CD4-positive, alpha-beta T cell (primary cell): ENCODE data around the gene UBTD2. TPM values are rescaled to one million over a fixed set of nuclear protein-coding genes. Genes with fewer than 3 reads are reported as not detected.

Experiments used
- ATAC-seq: fragments of 200-7000 bp; cut with Tn5 transposase; one replicate; pipeline ENCODE4 v1.10.0; 2022; ENCODE audit warnings: mild to moderate bottlenecking; ENCODE audit not compliant: poor library complexity
- CTCF ChIA-PET: fragments of 350-600 bp; sonication (Branson Sonifier 250); formaldehyde crosslinking; loops from one replicate; lab custom pipeline; 2021; ENCODE audit warnings: antibody characterized with exemption, inconsistent platforms; lab: Charles Lee
- POLR2A ChIA-PET: fragments of 350-600 bp; sonication (Branson Sonifier 250); formaldehyde crosslinking; loops from one replicate; lab custom pipeline; 2021; ENCODE audit warnings: antibody characterized with exemption, inconsistent platforms; lab: Charles Lee
- DNase-seq, 14 experiments: peaks; one replicate each; pipeline ENCODE4 v3.0.0-alpha.2; 2013 to 2020; ENCODE audit warnings: mixed read lengths in 2 of 14
- H3K27ac ChIP-seq, 2 donors: one replicate each; pipeline versions ENCODE4 v1.5.1 to v1.7.0; 2013; ENCODE audit warnings: low read length in 2 of 2, low read depth in 1 of 2, mild to moderate bottlenecking in 1 of 2
- H3K27me3 ChIP-seq, 2 experiments: 1 replicate in 1 of 2; 2 replicates in 1 of 2; pipeline versions ENCODE4 v1.6.1 to v1.7.0; 2013; ENCODE audit warnings: low read length in 2 of 2, control low read depth in 1 of 2, mild to moderate bottlenecking in 1 of 2, moderate library complexity in 1 of 2; ENCODE audit not compliant: insufficient read depth in 2 of 2, control insufficient read depth in 1 of 2
- H3K36me3 ChIP-seq: one replicate; pipeline ENCODE4 v1.6.1; 2013; ENCODE audit warnings: low read length, control low read depth; ENCODE audit not compliant: insufficient read depth
- H3K4me1 ChIP-seq: one replicate; pipeline ENCODE4 v1.6.1; 2013; ENCODE audit warnings: low read length, control low read depth; ENCODE audit not compliant: insufficient read depth
- H3K4me3 ChIP-seq: one replicate; pipeline ENCODE4 v1.5.1; 2013; ENCODE audit warnings: mild to moderate bottlenecking, low read length, moderate library complexity
- H3K9me3 ChIP-seq, 2 experiments: 1 replicate in 1 of 2; 2 replicates in 1 of 2; pipeline versions ENCODE4 v1.6.1 to v1.7.0; 2013; ENCODE audit warnings: low read length in 2 of 2, mild to moderate bottlenecking in 2 of 2, control low read depth in 1 of 2, moderate library complexity in 1 of 2; ENCODE audit not compliant: control insufficient read depth in 1 of 2, insufficient read depth in 1 of 2
- H3K27ac Mint-ChIP-seq: one replicate; pipeline ENCODE4 v1.8.0; 2020; ENCODE audit warnings: mixed read lengths
- H3K27me3 Mint-ChIP-seq: one replicate; pipeline ENCODE4 v1.8.0; 2021; ENCODE audit warnings: mixed read lengths
- H3K36me3 Mint-ChIP-seq: one replicate; pipeline ENCODE4 v1.8.0; 2021; ENCODE audit warnings: low read depth, mixed read lengths
- H3K4me1 Mint-ChIP-seq: one replicate; pipeline ENCODE4 v1.8.0; 2021; ENCODE audit warnings: low read depth, mixed read lengths
- H3K4me3 Mint-ChIP-seq: one replicate; pipeline ENCODE4 v1.8.0; 2020; ENCODE audit warnings: mild to moderate bottlenecking, mixed read lengths
- H3K9me3 Mint-ChIP-seq: one replicate; pipeline ENCODE4 v1.8.0; 2020; ENCODE audit warnings: mixed read lengths
- CTCF ChIP-seq: fragments of 200-600 bp; IDR thresholded peaks from one replicate; pipeline ENCODE4 v1.8.0; 2022; ENCODE audit warnings: antibody characterized with exemption, mild to moderate bottlenecking
- intact Hi-C, 2 experiments: fragments of 100-400 bp; cut with DNase I in 1 of 2; cut with micrococcal nuclease in 1 of 2; formaldehyde crosslinking; loops; one replicate each; pipeline versions ENCODE4 v1.15.1 to v1.9.0; 2023 to 2025; cut with DNase I, micrococcal nuclease
- total RNA-seq, 174 experiments: library from RNA in 2 of 174; stranded (reverse) in 2 of 174; gene quantifications; one replicate each; pipeline ENCODE4 v1.2.3 and lab custom pipeline; 2021 to 2026

The UBTD2 gene
- total RNA-seq, 2 experiments from 2014 or later, result 0.66 to 1.1 TPM

GRCh38 chr5:172187118-172188032 is 96.2 kb downstream of the UBTD2 start:
- peak overlapping the region; percentile 100 for H3K4me3 Mint-ChIP-seq
- H3K9me3 ChIP-seq, result no peaks in the 10 kb centered on the region
- peaks cover 46% of the 10 kb centered on the region for H3K4me1 ChIP-seq
- peak; percentile 47 to 90 (median 68) for DNase-seq
- POLR2A ChIA-PET, result interaction anchor here (0.6 to 9.0 kb wide), 25 partner anchors 11 to 954 kb away, joined by 3 to 592 read pairs (median 6); partner anchors contain the start of gene FBXW11
- H3K27ac Mint-ChIP-seq, result peak overlapping the region; percentile 98
- H3K9me3 Mint-ChIP-seq, result no peaks in the 10 kb centered on the region
- intact Hi-C loops, result loop anchor here (1.0 to 10.0 kb wide), 15 partner anchors 8 to 867 kb away; partner anchors contain the start of genes FBXW11 (in 2 of the 2), CREBRF (in 1 of the 2), DUSP1 (in 1 of the 2) and UBTD2 (in 1 of the 2)
- peaks cover 15% of the 10 kb centered on the region for H3K36me3 ChIP-seq
- H3K36me3 Mint-ChIP-seq, result peaks cover 55% of the 10 kb centered on the region
- peak overlapping the region; percentile 89 to 98 for H3K27ac ChIP-seq
- H3K4me3 ChIP-seq, result peak overlapping the region; percentile 99
- H3K4me1 Mint-ChIP-seq, result peaks cover 46% of the 10 kb centered on the region
- H3K27me3 ChIP-seq, result no peaks in the 10 kb centered on the region
- no peaks in the 10 kb centered on the region for H3K27me3 Mint-ChIP-seq
- peak; percentile 53 for ATAC-seq
- CTCF ChIA-PET, result interaction anchor here (0.6 to 6.3 kb wide), 18 partner anchors 9 to 590 kb away, joined by 3 to 85 read pairs (median 5); no protein-coding TSS in a partner anchor
- no peak for TF ChIP-seq CTCF

- no peaks in the 10 kb centered on the region for H3K9me3 Mint-ChIP-seq
- peaks cover 58% of the 10 kb centered on the region for H3K4me1 ChIP-seq
- intact Hi-C loops, result loop anchor here (1.0 to 10.0 kb wide), 9 partner anchors 11 to 869 kb away; partner anchors contain the start of genes CREBRF (in 1 of the 2), DUSP1 (in 1 of the 2) and FBXW11 (in 1 of the 2)
- ChIA-PET CTCF (interaction anchor here (0.6 to 6.3 kb wide), 7 partner anchors 8 to 591 kb away, joined by 3 to 85 read pairs (median 5); no protein-coding TSS in a partner anchor), POLR2A (interaction anchor here (0.9 to 9.0 kb wide), 16 partner anchors 10 to 584 kb away, joined by 3 to 592 read pairs (median 6); partner anchors contain the start of gene FBXW11)
- no peaks in the 10 kb centered on the region for H3K27me3 Mint-ChIP-seq
- H3K27me3 ChIP-seq, result no peaks in the 10 kb centered on the region
- H3K9me3 ChIP-seq, result no peaks in the 10 kb centered on the region
- peak overlapping the region; percentile 99 for H3K4me3 ChIP-seq
- peak overlapping the region; percentile 100 for H3K4me3 Mint-ChIP-seq
- no peak for ATAC-seq
- peaks cover 57% of the 10 kb centered on the region for H3K4me1 Mint-ChIP-seq
- peaks cover 56% of the 10 kb centered on the region for H3K36me3 Mint-ChIP-seq
- H3K27ac ChIP-seq, result peak overlapping the region; percentile 89 to 98
- no peak for TF ChIP-seq CTCF
- H3K36me3 ChIP-seq, result peaks cover 24% of the 10 kb centered on the region
- peak overlapping the region; percentile 98 for H3K27ac Mint-ChIP-seq
- DNase-seq, result peak in 1 of 14 experiments; percentile 40
Measured at GRCh38 chr5:172186114-172186695, 97.4 kb downstream of the UBTD2 start.

- CTCF ChIA-PET, result interaction anchor here (6.3 kb wide), 1 partner anchor 11 kb away, joined by 85 read pairs; no protein-coding TSS in a partner anchor
- no peaks in the 10 kb centered on the region for H3K9me3 Mint-ChIP-seq
- ATAC-seq, result no peak
- POLR2A ChIA-PET, result interaction anchor here (0.9 to 9.0 kb wide), 10 partner anchors 9 to 178 kb away, joined by 3 to 592 read pairs (median 34); partner anchors contain the start of gene FBXW11
- H3K4me3 ChIP-seq, result peak overlapping the region; percentile 99
- H3K27me3 ChIP-seq, result no peaks in the 10 kb centered on the region
- H3K4me1 Mint-ChIP-seq, result peaks cover 65% of the 10 kb centered on the region
- peaks cover 30% of the 10 kb centered on the region for H3K36me3 ChIP-seq
- H3K27ac Mint-ChIP-seq, result peak overlapping the region; percentile 98
- peak in 4 of 14 experiments; percentile 33 to 73 (median 59) for DNase-seq
- no peak for TF ChIP-seq CTCF
- peaks cover 63% of the 10 kb centered on the region for H3K36me3 Mint-ChIP-seq
- H3K27me3 Mint-ChIP-seq, result no peaks in the 10 kb centered on the region
- H3K4me3 Mint-ChIP-seq, result peak overlapping the region; percentile 100
- H3K4me1 ChIP-seq, result peaks cover 69% of the 10 kb centered on the region
- H3K9me3 ChIP-seq, result no peaks in the 10 kb centered on the region
- intact Hi-C loops, result loop anchor here (1.0 to 10.0 kb wide), 6 partner anchors 11 to 870 kb away; partner anchors contain the start of genes CREBRF (in 1 of the 2), DUSP1 (in 1 of the 2) and FBXW11 (in 1 of the 2)
- peak overlapping the region; percentile 89 to 98 for H3K27ac ChIP-seq
Measured at GRCh38 chr5:172185096-172185461, 98.5 kb downstream of the UBTD2 start.
